HepG2 (cell line): Measurements from ENCODE around the gene HHATL. TPM values are rescaled to one million over a fixed set of nuclear protein-coding genes. Genes with fewer than 3 reads are reported as not detected.

Experiments
- ATAC-seq: fragments of 200-7000 bp; cut with Tn5 transposase; 3 replicates; pipeline ENCODE4 v1.9.1; 2020; ENCODE audit warnings: mild to moderate bottlenecking, moderate library complexity
- BruUV-seq: library from RNA; stranded (reverse); fragments of 400-500 nt; replicated peaks from 2 replicates; lab custom pipeline; 2021; lab: Mats Ljungman, UMichigan
- CTCF ChIA-PET: fragments of 300-600 bp; formaldehyde crosslinking; extraction: SDS; loops from one replicate; lab custom pipeline; 2021; ENCODE audit warnings: low total read pairs, inconsistent platforms, low intra/inter-chr PET ratio; lab: Yijun Ruan, JAX
- POLR2A ChIA-PET: fragments of 350-600 bp; sonication (Branson Sonifier 250); formaldehyde crosslinking; loops from one replicate; lab custom pipeline; 2020; ENCODE audit warnings: antibody characterized with exemption, inconsistent platforms; lab: Yijun Ruan, JAX
- DNase-seq: peaks from one replicate; pipeline ENCODE4 v3.0.0-alpha.2; 2015; ENCODE audit warnings: low spot score
- FAIRE-seq: peaks from 3 replicates; lab custom pipeline; 2011; peaks lifted over from hg19 to GRCh38; lab: Jason Lieb, UNC
- H2AFZ ChIP-seq: one replicate; pipeline ENCODE4 v1.6.1; 2011; ENCODE audit warnings: low read length, inconsistent platforms
- H3K27ac ChIP-seq: fragments of 300-600 bp; 3 replicates; pipeline ENCODE4 v1.8.0; 2011; ENCODE audit warnings: mixed run types, mild to moderate bottlenecking, mixed read lengths, low read length, inconsistent platforms; ENCODE audit not compliant: insufficient read depth; ENCODE audit errors: extremely low read length
- H3K27me3 ChIP-seq, 2 experiments: fragments of 200-600 bp in 1 of 2; 2 replicates in 1 of 2; 3 replicates in 1 of 2; pipeline versions ENCODE4 v1.6.0 to v1.8.0; 2011; ENCODE audit warnings: low read length in 2 of 2, mild to moderate bottlenecking in 2 of 2, moderate library complexity in 2 of 2, inconsistent platforms in 1 of 2; ENCODE audit not compliant: insufficient read depth in 2 of 2, control insufficient read depth in 1 of 2
- H3K36me3 ChIP-seq, 2 experiments: fragments of 200-600 bp in 1 of 2; replicated peaks in 1 of 2; 2 replicates in 1 of 2; 3 replicates in 1 of 2; pipeline versions ENCODE4 v1.5.1 to v1.8.0; 2011; ENCODE audit warnings: low read length in 2 of 2, inconsistent platforms in 1 of 2; ENCODE audit not compliant: insufficient read depth in 2 of 2, control insufficient read depth in 1 of 2
- H3K4me1 ChIP-seq: 2 replicates; pipeline ENCODE4 v1.5.1; 2012; ENCODE audit warnings: low read length, inconsistent platforms; ENCODE audit not compliant: insufficient read depth
- H3K4me2 ChIP-seq: 2 replicates; pipeline ENCODE4 v1.6.0; 2011; ENCODE audit warnings: low read depth, low read length, inconsistent platforms
- H3K4me3 ChIP-seq, 3 experiments: fragments of 200-600 bp in 1 of 3; sonication (generic), shearing (Covaris generic) in 1 of 3; replicated peaks in 1 of 3; 2 replicates each; pipeline ENCODE4 v1.5.1; 2011 to 2016; ENCODE audit warnings: low read length in 3 of 3, inconsistent platforms in 2 of 3, low read depth in 2 of 3, mild to moderate bottlenecking in 2 of 3, control low read depth in 1 of 3, mixed read lengths in 1 of 3; ENCODE audit not compliant: insufficient read depth in 1 of 3
- H3K79me2 ChIP-seq: one replicate; pipeline ENCODE4 v1.6.1; 2011; ENCODE audit warnings: low read length, inconsistent platforms; ENCODE audit not compliant: insufficient read depth
- H3K9ac ChIP-seq: 2 replicates; pipeline ENCODE4 v1.6.0; 2011; ENCODE audit warnings: mild to moderate bottlenecking, low read depth, low read length, inconsistent platforms; ENCODE audit not compliant: insufficient read depth
- H3K9me3 ChIP-seq: 2 replicates; pipeline ENCODE4 v1.5.1; 2012; ENCODE audit warnings: mild to moderate bottlenecking, low read length
- H4K20me1 ChIP-seq: 2 replicates; pipeline ENCODE4 v1.6.0; 2011; ENCODE audit warnings: inconsistent platforms, mild to moderate bottlenecking, low read length, moderate library complexity; ENCODE audit not compliant: insufficient read depth
- ARNT ChIP-seq: fragments of 450-650 bp; IDR thresholded peaks from 2 replicates; pipeline ENCODE4 v1.6.1; 2017
- CC2D1A ChIP-seq: sonication (generic); formaldehyde crosslinking; IDR thresholded peaks from 2 replicates; pipeline ENCODE4 v1.8.1; 2023; ENCODE audit warnings: mild to moderate bottlenecking, missing genetic modification reagents
- ISL2 ChIP-seq: sonication (generic); formaldehyde crosslinking; IDR thresholded peaks from 2 replicates; pipeline ENCODE4 v1.5.0; 2020; ENCODE audit warnings: missing genetic modification reagents
- KLF13 ChIP-seq: sonication (generic); formaldehyde crosslinking; IDR thresholded peaks from 2 replicates; pipeline ENCODE4 v1.4.0; 2020; ENCODE audit warnings: mild to moderate bottlenecking, missing genetic modification reagents
- NFE2L2 ChIP-seq: fragments of 150-350 bp; IDR thresholded peaks from 2 replicates; pipeline ENCODE4 v1.6.1; 2014; ENCODE audit warnings: low read length
- RAD51 ChIP-seq: fragments of 450-650 bp; IDR thresholded peaks from 2 replicates; pipeline ENCODE4 v1.6.1; 2016; ENCODE audit warnings: borderline replicate concordance
- RBFOX2 ChIP-seq: fragments of 200-400 bp; formaldehyde crosslinking; IDR thresholded peaks from 2 replicates; pipeline ENCODE4 v1.6.1; 2017; ENCODE audit warnings: low read depth, mild to moderate bottlenecking, low read length
- SP4 ChIP-seq: sonication (generic); formaldehyde crosslinking; IDR thresholded peaks from 2 replicates; pipeline ENCODE4 v1.8.1; 2023; ENCODE audit warnings: mild to moderate bottlenecking, missing genetic modification reagents
- SRF ChIP-seq: IDR thresholded peaks from 2 replicates; pipeline ENCODE4 v1.6.1; 2011; ENCODE audit warnings: mild to moderate bottlenecking, low read depth, low read length, moderate library complexity
- TEAD2 ChIP-seq: sonication (generic); formaldehyde crosslinking; IDR thresholded peaks from 2 replicates; pipeline ENCODE4 v1.9.0; 2021; ENCODE audit warnings: missing genetic modification reagents
- THAP11 ChIP-seq: IDR thresholded peaks from 2 replicates; pipeline ENCODE4 v1.6.1; 2016; ENCODE audit warnings: missing biosample characterization, missing genetic modification reagents
- WGBS: methylation state at CpG from one replicate; pipeline ENCODE4 v1.1.6; 2017; ENCODE audit warnings: low lambda C conversion rate; 5-methylcytosine and 5-hydroxymethylcytosine counted together
- in situ Hi-C: cut with HindIII; loops from 2 replicates; pipeline ENCODE4 v1.10.0; 2017; ENCODE audit warnings: low pct_unique_long_range_greater_than_20kb; ENCODE audit not compliant: extremely low pct_ligation_motif_present
- intact Hi-C: fragments of 100-400 bp; cut with micrococcal nuclease; formaldehyde crosslinking; loops from one replicate; pipeline ENCODE4 v1.10.0; 2022; ENCODE audit not compliant: unreplicated experiment
- polyA plus RNA-seq, 8 experiments: library from polyadenylated mRNA; depleted of rRNA in 3 of 8; stranded (reverse) in 7 of 8; unstranded in 1 of 8; fragments of >200 nt; fragmentation: Illumina TruSeq in 4 of 8; extraction: Trizol in 4 of 8; gene quantifications; 2 replicates each; pipeline versions ENCODE4 v1.2.1 to v1.2.3, GENCODE V29; 2011 to 2016; ENCODE audit warnings: low read depth in 4 of 8, missing spikeins in 1 of 8, mixed read lengths in 1 of 8; ENCODE audit not compliant: insufficient read depth in 1 of 8
- total RNA-seq, 5 experiments: library from RNA; depleted of rRNA; stranded (reverse); fragments of >200 nt; fragmentation: Illumina TruSeq; extraction: Trizol; gene quantifications; 2 replicates each; pipeline ENCODE4 v1.2.3, GENCODE V29; 2016; ENCODE audit warnings: low read depth in 1 of 5
- TF ChIP-seq, protein P1 (sequence below): sonication (generic); formaldehyde crosslinking; IDR thresholded peaks from 2 replicates; pipeline ENCODE4 v1.9.0; 2021; ENCODE audit warnings: missing genetic modification reagents, borderline replicate concordance
- TF ChIP-seq, protein P2 (sequence below): sonication (generic); formaldehyde crosslinking; IDR thresholded peaks from 2 replicates; pipeline ENCODE4 v1.4.0; 2020; ENCODE audit warnings: mild to moderate bottlenecking, missing genetic modification reagents
- TF ChIP-seq, protein P3 (sequence below): sonication (generic); formaldehyde crosslinking; IDR thresholded peaks from 2 replicates; pipeline ENCODE4 v1.8.0; 2022; ENCODE audit warnings: missing genetic modification reagents, mild to moderate bottlenecking, moderate library complexity, borderline replicate concordance
- TF ChIP-seq, protein P4 (sequence below): sonication (generic); formaldehyde crosslinking; IDR thresholded peaks from 2 replicates; pipeline ENCODE4 v1.9.0; 2021; ENCODE audit warnings: missing genetic modification reagents, borderline replicate concordance

Gene HHATL
- total and polyA plus RNA-seq, 2 of the 13 experiments (the other 11 are each of a cell fraction or from before 2014, with no cell fraction given) = 0.26 TPM; not detected in 1

DNA sequence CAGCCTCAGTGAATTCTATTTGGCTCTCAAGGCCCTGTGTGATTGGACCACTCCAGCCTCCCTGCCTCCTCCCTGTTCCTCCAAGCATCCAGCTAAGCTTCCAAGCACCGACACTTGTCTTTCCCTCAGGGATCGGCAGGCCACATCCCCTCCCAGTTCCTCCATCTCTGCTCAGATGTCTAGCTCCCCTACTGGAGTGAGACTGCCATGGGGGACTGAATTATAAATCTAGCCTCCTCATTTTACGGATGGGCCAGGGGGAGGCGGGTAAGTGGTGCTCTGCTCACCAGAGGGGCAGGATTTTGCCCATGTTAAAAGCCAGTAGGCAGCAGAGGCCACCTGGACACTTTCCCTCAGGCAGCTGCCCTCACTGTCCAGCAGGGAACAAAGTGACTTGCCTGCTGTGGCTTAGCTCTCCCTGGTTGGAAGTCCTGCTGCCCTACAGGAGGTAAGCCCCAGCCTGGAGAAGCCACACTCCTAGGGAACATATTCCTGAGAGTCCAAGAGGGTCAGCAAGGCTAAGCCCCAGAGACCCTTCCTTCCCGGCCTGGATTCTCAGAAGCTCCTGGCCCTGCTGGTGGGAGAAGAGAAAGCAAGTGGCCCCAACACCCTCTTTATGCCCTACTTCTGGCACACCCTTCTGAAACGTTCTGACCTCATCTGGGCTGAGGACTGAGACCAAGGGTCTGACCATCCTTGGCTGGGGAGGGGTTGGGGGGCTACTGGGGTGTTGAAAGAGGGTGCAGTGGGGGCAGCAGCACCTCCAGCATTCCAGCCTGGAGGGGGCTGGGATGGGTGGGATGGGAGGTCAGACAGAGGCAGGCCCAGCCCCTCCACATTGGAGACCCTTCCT, 9.1 kb upstream of the HHATL start:
- in situ Hi-C loops = no loop called here
- no TSS peak for BruUV-seq
- ATAC-seq (peak; percentile 57), FAIRE-seq (no peak), DNase-seq (no peak)
- no peak overlapping the region for H3K9ac ChIP-seq
- no peak overlapping the region for H3K4me3 ChIP-seq
- H3K36me3 ChIP-seq = no peaks in the 10 kb centered on the region
- H3K79me2 ChIP-seq = no peaks in the 10 kb centered on the region
- H3K27me3 ChIP-seq = peaks cover 2 to 13% of the 10 kb centered on the region in 2 experiments; a peak in 4 of 5 replicates
- ChIA-PET POLR2A (no interaction called here), CTCF (no interaction called here)
- H2AFZ ChIP-seq = no peak overlapping the region
- H3K27ac ChIP-seq = no peak overlapping the region
- WGBS = 2% methylated on average over 4 of the region's 6 CpGs
- intact Hi-C loops = no loop called here
- no peak overlapping the region for H3K4me2 ChIP-seq
- TF ChIP-seq TEAD2 (no peak), KLF13 (CRISPR knock-in tag) (no peak), ARNT (no peak), SRF (no peak), NFE2L2 (no peak), THAP11 (CRISPR knock-in tag) (no peak), RAD51 (no peak), RBFOX2 (no peak), CC2D1A (no peak), ISL2 (CRISPR knock-in tag) (no peak), SP4 (no peak)
- TF ChIP-seq, protein P1, sequence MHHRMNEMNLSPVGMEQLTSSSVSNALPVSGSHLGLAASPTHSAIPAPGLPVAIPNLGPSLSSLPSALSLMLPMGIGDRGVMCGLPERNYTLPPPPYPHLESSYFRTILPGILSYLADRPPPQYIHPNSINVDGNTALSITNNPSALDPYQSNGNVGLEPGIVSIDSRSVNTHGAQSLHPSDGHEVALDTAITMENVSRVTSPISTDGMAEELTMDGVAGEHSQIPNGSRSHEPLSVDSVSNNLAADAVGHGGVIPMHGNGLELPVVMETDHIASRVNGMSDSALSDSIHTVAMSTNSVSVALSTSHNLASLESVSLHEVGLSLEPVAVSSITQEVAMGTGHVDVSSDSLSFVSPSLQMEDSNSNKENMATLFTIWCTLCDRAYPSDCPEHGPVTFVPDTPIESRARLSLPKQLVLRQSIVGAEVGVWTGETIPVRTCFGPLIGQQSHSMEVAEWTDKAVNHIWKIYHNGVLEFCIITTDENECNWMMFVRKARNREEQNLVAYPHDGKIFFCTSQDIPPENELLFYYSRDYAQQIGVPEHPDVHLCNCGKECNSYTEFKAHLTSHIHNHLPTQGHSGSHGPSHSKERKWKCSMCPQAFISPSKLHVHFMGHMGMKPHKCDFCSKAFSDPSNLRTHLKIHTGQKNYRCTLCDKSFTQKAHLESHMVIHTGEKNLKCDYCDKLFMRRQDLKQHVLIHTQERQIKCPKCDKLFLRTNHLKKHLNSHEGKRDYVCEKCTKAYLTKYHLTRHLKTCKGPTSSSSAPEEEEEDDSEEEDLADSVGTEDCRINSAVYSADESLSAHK = no peak
- TF ChIP-seq, protein P2, sequence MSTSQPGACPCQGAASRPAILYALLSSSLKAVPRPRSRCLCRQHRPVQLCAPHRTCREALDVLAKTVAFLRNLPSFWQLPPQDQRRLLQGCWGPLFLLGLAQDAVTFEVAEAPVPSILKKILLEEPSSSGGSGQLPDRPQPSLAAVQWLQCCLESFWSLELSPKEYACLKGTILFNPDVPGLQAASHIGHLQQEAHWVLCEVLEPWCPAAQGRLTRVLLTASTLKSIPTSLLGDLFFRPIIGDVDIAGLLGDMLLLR (CRISPR knock-in tag) = no peak
- TF ChIP-seq, protein P3, sequence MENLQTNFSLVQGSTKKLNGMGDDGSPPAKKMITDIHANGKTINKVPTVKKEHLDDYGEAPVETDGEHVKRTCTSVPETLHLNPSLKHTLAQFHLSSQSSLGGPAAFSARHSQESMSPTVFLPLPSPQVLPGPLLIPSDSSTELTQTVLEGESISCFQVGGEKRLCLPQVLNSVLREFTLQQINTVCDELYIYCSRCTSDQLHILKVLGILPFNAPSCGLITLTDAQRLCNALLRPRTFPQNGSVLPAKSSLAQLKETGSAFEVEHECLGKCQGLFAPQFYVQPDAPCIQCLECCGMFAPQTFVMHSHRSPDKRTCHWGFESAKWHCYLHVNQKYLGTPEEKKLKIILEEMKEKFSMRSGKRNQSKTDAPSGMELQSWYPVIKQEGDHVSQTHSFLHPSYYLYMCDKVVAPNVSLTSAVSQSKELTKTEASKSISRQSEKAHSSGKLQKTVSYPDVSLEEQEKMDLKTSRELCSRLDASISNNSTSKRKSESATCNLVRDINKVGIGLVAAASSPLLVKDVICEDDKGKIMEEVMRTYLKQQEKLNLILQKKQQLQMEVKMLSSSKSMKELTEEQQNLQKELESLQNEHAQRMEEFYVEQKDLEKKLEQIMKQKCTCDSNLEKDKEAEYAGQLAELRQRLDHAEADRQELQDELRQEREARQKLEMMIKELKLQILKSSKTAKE (CRISPR knock-in tag) = no peak
- TF ChIP-seq, protein P4, sequence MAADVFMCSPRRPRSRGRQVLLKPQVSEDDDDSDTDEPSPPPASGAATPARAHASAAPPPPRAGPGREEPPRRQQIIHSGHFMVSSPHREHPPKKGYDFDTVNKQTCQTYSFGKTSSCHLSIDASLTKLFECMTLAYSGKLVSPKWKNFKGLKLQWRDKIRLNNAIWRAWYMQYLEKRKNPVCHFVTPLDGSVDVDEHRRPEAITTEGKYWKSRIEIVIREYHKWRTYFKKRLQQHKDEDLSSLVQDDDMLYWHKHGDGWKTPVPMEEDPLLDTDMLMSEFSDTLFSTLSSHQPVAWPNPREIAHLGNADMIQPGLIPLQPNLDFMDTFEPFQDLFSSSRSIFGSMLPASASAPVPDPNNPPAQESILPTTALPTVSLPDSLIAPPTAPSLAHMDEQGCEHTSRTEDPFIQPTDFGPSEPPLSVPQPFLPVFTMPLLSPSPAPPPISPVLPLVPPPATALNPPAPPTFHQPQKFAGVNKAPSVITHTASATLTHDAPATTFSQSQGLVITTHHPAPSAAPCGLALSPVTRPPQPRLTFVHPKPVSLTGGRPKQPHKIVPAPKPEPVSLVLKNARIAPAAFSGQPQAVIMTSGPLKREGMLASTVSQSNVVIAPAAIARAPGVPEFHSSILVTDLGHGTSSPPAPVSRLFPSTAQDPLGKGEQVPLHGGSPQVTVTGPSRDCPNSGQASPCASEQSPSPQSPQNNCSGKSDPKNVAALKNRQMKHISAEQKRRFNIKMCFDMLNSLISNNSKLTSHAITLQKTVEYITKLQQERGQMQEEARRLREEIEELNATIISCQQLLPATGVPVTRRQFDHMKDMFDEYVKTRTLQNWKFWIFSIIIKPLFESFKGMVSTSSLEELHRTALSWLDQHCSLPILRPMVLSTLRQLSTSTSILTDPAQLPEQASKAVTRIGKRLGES (CRISPR knock-in tag) = no peak
- H4K20me1 ChIP-seq = no peaks in the 10 kb centered on the region
- H3K9me3 ChIP-seq = no peaks in the 10 kb centered on the region
- H3K4me1 ChIP-seq = peaks cover 13% of the 10 kb centered on the region
